Measurements from ENCODE around the gene MXD1. TPM values are rescaled to one million over a fixed set of nuclear protein-coding genes. Genes with fewer than 3 reads are reported as not detected.
"Not testable (repeated sequence)": the region's sequence is repeated elsewhere in the genome, so short reads cannot be mapped to it uniquely, and the experiment has no call there.

MXD1 gene
- polyA plus RNA-seq, 1 donor (not counting 4 experiments of a cell fraction or from before 2014, with no cell fraction given) = 15.9 TPM

- DNase-seq (ENCODE audit: low read depth, low spot score) (no peak), FAIRE-seq (peak; percentile 85)
- H2AFZ ChIP-seq (ENCODE audit: control insufficient read depth, low read length) = peak within 1 kb of the TSS; percentile 100
Observed at GRCh38 chr2:69893684-69894551, 21.0 kb upstream of the MXD1 start, which contains the start of gene SNRNP27. SNRNP27 (plus strand) TSS chr2:69893956; CDS start chr2:69893985, 29 bp downstream.

GRCh38 chr2:69894737-69895136, 20.2 kb upstream of the MXD1 start:
- dilution Hi-C loops (cut with MboI; ENCODE audit: extremely low pct_ligation_motif_present, low sequenced_read_pairs); H3K27me3 ChIP-seq (ENCODE audit: control insufficient read depth, extremely low read depth, insufficient read depth, low read length); FAIRE-seq; H3K9me1 ChIP-seq (ENCODE audit: control insufficient read depth, extremely low read depth, insufficient read depth, low read length); DNase-seq (ENCODE audit: low read depth, low spot score); H2AFZ ChIP-seq (ENCODE audit: control insufficient read depth, low read length); H4K20me1 ChIP-seq (ENCODE audit: control insufficient read depth, extremely low read depth, insufficient read depth, low read length); H3K9me3 ChIP-seq (ENCODE audit: control insufficient read depth, low read depth, low read length): not testable (repeated sequence)
- H3K27ac ChIP-seq (ENCODE audit: control insufficient read depth, insufficient read depth, low read length) = peak overlapping the region; percentile 95
- peaks cover 36% of the 10 kb centered on the region for H3K79me2 ChIP-seq (ENCODE audit: control insufficient read depth, insufficient read depth, low read length)
- H3K9ac ChIP-seq (ENCODE audit: control insufficient read depth, extremely low read depth, insufficient read depth, low read length) = peak overlapping the region; percentile 96
- peak overlapping the region; percentile 63 for H3K4me2 ChIP-seq (ENCODE audit: control insufficient read depth, extremely low read depth, insufficient read depth, low read depth, low read length)
- H3K4me1 ChIP-seq (ENCODE audit: control insufficient read depth, extremely low read depth, insufficient read depth, low read length) = peaks cover 10% of the 10 kb centered on the region
- H3K36me3 ChIP-seq (ENCODE audit: control insufficient read depth in 2 of 2, extremely low read depth in 1 of 2, insufficient read depth in 2 of 2, low read length in 2 of 2) = peaks cover 5 to 13% of the 10 kb centered on the region in 2 experiments
- peak overlapping the region; percentile 75 to 89 (median 77) for H3K4me3 ChIP-seq (ENCODE audit: control insufficient read depth in 2 of 3, extremely low read depth in 1 of 3, insufficient read depth in 2 of 3, low read depth in 1 of 3, low read length in 3 of 3)

More at GRCh38 chr2:69893684-69894551, 21.0 kb upstream of the MXD1 start, which contains the start of gene SNRNP27:
- Histone ChIP-seq H3K27me3 (ENCODE audit: control insufficient read depth, extremely low read depth, insufficient read depth, low read length) (no peaks in the 10 kb centered on the region), H3K27ac (ENCODE audit: control insufficient read depth, insufficient read depth, low read length) (peak within 1 kb of the TSS; percentile 95), H3K36me3 (ENCODE audit: control insufficient read depth in 2 of 2, extremely low read depth in 1 of 2, insufficient read depth in 2 of 2, low read length in 2 of 2) (peaks cover 3 to 13% of the 10 kb centered on the region in 2 experiments), H3K9me3 (ENCODE audit: control insufficient read depth, low read depth, low read length) (no peaks in the 10 kb centered on the region), H4K20me1 (ENCODE audit: control insufficient read depth, extremely low read depth, insufficient read depth, low read length) (no peaks in the 10 kb centered on the region), H3K4me1 (ENCODE audit: control insufficient read depth, extremely low read depth, insufficient read depth, low read length) (peaks cover 10% of the 10 kb centered on the region), H3K4me3 (ENCODE audit: control insufficient read depth in 2 of 3, extremely low read depth in 1 of 3, insufficient read depth in 2 of 3, low read depth in 1 of 3, low read length in 3 of 3) (peak within 1 kb of the TSS; percentile 75 to 89 (median 77)), H3K4me2 (ENCODE audit: control insufficient read depth, extremely low read depth, insufficient read depth, low read depth, low read length) (peak within 1 kb of the TSS; percentile 92), H3K79me2 (ENCODE audit: control insufficient read depth, insufficient read depth, low read length) (peaks cover 30% of the 10 kb centered on the region), H3K9me1 (ENCODE audit: control insufficient read depth, extremely low read depth, insufficient read depth, low read length) (no peaks in the 10 kb centered on the region), H3K9ac (ENCODE audit: control insufficient read depth, extremely low read depth, insufficient read depth, low read length) (peak within 1 kb of the TSS; percentile 96)
- TF ChIP-seq CTCF (optimal IDR thresholded peaks at IDR 0.05 in 1 of 3, IDR thresholded peaks at IDR 0.05 in 1 of 3, conservative IDR thresholded peaks at IDR 0.05 in 1 of 3; ENCODE audit: extremely low read depth in 1 of 3, insufficient read depth in 2 of 3, low read length in 3 of 3) (no peak), EZH2 (IDR thresholded peaks at IDR 0.05; ENCODE audit: low read length) (no peak)
- dilution Hi-C loops (cut with MboI; ENCODE audit: extremely low pct_ligation_motif_present, low sequenced_read_pairs) = no loop called here

All from keratinocyte (primary cell).